Glomerular visceral epithelial cell (primary cell): Measurements from ENCODE around the gene STARD10.

Experiments
- DNase-seq: peaks from one replicate; pipeline ENCODE4 v3.0.0-alpha.2; 2016; ENCODE audit errors: extremely low spot score

STARD10 gene

DNA sequence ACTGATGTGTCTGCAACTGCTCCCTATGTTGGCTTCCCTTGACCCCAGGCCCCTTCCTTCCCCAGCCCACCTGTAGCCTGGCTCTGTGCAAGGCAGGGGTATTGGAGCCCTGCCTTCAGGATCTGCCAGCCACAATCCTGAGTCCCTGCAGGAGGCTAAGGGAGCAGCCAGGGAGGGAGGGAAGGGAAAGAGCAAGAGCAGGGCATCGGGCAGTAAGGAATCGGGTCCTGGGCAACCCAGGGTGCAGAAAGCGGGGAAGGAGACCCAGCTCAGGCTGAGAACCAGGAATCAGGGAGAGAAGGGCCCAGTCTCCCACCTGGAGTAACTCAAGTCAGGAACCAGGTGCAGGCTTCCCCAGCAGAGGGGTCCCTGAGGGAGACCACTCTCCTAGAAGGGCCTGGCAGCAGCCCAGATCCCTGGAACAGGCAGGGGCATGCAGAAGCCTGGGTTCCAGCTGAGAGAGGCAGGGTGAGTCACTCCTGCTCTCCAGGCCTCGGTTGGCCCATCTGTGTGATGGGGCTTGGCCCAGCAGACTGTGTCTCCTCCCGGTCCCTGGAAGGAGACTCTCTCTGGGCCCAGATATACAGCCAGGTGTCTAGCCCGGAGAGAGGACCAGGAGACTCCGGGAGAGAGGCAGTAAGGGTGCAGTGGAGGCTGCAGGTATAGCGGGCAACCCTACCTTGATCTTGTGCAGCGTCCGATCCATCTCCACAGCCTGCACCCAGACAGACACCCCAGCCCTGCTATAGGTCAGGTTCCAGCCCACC, 13.4 kb downstream of the STARD10 start:
- DNase-seq = no peak

GRCh38 chr11:72779495-72780128, 14.2 kb downstream of the STARD10 start:
- DNase-seq = no peak

DNA sequence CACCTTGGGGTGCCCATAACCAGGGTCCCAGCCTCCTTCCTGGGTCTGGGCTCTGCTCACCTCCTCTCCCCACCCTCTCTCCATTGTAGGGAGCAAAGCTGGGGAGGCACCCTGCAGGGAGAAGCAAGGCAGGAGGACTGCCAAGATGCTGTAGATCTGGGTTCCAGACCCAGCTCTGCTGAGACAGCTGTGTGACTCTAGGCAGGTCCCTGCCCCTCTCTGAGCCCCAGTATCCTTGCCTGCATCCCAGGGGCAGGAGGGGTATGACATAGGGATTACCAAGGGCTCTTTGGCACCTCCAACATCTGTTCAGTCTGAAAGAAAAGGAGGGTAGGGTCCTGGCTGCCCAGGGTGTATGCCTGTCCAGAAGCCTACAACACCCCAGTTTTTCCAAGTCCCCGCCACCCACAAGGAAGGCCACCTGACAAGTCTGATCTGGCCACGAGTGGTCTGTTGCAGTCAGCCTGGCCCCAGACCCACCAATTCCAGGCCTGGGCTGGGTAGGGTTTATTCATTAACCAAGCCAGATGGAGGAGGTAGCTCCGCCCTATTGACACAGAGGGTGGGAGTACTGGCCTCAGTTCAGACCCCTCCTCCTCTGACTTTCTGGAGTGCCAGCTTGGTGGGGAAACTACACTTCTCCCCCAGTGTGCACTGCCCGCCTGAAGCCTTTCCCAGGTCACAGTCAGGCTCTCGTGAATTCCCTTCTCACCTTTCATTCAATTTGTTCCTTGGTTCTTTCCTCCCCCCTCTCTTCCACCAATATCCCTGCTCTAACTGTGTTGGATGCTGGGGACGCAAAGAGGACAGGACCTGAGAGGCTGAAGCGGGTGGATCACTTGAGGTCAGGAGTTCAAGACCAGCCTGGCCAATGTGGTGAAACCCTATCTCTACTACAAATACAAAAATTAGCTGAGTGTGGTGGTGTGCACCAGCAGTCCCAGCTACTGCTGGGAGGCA, 15.0 kb downstream of the STARD10 start:
- DNase-seq = no peak

GRCh38 chr11:72777755-72778278, 16.0 kb downstream of the STARD10 start:
- no peak for DNase-seq

DNA sequence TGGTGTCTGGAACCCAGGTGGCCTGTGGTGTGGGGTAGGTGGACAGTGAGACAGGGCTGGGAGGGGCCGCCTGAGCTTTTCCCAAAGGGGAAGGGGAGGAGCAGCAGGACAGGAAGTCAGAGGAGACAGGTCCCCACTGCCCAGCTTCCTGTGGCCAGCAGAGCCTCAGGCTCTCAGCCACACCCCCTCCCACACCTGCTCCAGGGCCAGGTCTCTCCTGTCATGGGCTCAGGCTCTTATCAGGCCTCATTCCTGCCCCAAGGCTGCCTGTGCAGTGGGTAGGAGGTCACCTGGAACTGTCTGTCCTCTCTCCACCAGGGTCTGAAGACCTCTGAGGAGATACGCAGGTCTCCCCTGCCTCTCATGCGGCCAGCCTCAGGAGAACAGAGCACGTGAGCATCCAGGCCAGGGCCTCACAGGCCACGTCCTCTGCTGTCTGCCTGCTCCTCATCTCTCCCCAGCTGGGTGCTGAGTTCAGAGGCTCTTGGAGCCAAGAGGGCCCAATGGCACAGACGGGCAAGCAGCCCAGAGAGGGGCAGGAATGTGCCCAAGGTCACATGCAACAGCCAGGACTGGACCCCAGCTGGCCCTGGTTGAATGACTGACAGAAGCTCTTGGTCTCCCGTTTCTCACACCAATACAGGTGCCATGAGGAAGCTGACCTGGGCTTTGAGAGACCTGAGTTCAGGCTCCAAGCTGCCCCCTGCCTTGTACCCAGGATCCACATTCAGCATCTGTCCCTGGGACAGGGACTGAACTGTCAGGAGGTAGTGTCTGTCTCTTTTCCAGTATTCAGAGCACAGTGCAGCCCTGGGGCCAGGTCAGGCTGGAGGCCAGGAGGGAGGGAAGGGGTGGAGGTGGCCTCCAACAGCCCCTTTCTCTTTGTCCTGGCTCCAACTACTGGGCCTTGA, 16.7 kb downstream of the STARD10 start:
- DNase-seq = no peak

- DNase-seq = no peak
Observed at GRCh38 chr11:72776117-72776843, 17.6 kb downstream of the STARD10 start.

DNA sequence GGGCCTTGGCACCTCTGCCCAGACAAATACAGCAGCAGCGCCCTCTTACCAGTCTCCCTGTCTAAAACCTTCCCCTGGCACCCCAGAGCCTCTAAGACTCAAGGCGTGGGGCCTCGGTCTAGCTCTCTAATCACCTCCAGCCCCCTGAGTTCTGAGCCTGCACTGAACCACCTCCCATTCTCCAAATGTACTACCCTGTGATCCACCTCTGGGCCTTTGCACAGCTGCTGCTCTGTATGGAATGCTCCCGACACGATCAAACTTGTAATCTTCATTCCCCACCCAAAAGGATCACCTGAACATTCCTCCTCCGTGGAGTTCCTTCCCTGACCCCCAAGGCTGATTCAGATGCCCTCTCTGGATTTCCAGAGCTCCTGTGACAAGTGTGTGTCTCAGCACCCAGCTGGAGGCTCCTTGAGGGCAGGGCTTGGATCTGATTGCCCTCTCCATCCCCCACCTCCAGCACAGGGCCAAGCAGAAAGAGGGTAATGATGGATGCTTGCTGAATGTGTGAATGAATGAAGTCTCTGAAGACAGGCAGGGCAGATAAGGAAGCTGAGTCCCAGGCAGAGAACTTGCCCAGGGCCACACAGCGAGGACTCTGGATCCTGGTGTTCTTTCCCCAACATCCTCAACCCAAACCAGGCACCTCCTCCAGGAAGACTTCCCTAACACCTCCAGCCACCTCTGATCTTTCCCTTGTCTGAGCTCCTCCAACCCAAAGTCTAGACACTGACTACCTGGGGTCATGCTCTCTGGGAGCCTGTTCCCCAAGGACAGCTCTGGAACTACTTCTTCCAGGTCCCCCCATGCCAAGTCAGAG, 18.3 kb downstream of the STARD10 start:
- no peak for DNase-seq

DNA sequence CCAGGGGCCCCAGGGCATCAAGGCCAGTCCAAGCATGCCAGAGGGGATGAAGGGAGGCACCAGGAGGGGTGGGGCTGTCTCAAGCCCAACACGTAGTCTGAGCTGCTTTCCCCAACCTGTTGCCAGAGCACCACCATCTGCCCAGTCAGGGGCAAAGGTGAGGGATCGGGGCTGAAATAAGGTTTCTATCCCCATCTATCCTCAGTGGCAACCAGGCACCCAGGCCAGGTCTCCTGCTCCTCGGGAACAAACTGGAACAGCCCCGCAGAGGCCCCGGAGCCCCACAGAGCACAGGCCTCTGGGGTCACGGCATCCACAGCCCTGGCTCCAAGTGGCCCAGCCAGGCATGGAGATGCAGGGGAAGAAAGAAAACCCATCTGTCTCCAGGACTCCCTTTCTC, 19.3 kb downstream of the STARD10 start:
- no peak for DNase-seq

GRCh38 chr11:72773696-72774095, 20.2 kb downstream of the STARD10 start:
- DNase-seq = no peak

DNA sequence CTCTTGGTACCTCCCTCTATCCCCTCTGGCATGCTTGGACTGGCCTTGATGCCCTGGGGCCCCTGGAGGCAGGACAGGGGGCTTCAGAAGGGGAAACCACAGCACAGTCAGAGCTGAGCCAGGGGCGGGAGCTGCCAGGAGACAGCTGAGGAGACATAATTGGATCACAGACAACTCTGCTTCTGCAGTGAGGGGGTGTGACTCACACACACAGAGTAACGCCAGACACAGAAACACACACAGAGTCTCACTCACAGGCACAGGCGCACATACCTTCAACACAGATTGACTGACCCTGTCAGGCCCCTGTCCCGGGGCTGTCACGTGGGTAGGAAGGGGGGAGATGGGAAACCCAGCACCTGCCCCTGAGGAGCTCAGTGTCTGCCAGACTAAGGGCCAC, 20.6 kb downstream of the STARD10 start:
- peak; percentile 76 for DNase-seq

- no peak for DNase-seq
Observed at GRCh38 chr11:72772059-72772458, 21.8 kb downstream of the STARD10 start.

DNA sequence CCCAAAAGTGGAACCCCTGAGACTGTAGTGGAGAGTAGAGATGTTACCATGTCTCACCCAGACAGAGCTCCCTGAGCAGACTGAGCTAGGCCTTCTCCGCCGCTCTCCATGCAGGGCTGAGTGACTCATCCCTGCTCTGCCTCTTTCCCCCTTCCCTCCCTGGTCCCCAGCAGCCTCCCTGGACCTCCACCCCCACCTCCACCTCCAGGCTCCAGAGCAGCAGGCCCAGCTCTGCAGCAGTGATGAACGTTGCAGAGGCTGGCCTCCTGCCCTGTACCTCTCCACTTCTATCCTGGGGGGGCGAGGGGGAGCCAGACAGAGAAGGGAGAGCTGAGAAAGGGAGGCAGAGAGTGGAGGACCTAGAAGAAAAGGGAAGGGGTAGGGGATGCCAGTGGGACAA, 22.3 kb downstream of the STARD10 start:
- DNase-seq = peak; percentile 70

DNA sequence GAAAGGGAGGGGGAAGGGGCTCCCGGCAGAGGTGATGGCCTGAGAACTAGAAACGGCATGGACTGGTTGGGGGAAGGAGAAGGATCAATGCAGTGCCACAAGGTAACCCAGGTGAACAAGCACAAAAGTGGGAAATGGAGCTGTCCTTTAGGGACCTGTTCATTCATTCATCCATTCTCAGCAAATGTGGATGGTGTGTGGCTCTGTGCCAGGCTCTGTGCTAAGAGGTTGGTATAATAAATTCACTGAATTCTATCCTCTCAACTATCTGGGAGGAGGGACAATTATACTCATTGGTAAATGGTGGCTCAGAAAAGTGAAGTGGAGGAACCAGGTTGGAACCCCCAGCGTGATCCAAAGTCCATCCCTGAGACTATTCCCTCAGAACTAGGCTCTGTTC, 23.0 kb downstream of the STARD10 start:
- DNase-seq = no peak

GRCh38 chr11:72769680-72770079, 24.2 kb downstream of the STARD10 start:
- no peak for DNase-seq

DNA sequence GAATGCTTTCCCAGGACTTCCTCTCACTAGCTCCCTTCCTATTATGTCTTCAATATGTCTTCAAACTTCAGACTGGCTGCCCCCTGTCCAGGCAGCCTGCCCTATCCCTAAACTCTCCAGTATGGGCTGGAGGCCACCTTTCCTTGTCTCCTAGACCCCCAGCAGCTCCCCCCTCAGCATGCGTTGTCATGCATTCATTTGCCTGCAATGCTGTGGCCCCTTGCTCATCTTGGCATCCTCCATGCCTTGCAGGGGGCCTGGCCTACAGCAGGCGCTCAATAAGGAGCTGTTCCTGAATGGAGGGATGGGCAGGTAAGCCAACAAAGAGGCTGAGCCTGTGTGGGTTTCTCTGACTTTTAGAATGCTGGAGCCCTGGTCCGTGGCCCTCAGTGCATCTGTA, 25.3 kb downstream of the STARD10 start:
- DNase-seq = no peak

GRCh38 chr11:72767203-72768062, 26.4 kb downstream of the STARD10 start:
- no peak for DNase-seq

DNA sequence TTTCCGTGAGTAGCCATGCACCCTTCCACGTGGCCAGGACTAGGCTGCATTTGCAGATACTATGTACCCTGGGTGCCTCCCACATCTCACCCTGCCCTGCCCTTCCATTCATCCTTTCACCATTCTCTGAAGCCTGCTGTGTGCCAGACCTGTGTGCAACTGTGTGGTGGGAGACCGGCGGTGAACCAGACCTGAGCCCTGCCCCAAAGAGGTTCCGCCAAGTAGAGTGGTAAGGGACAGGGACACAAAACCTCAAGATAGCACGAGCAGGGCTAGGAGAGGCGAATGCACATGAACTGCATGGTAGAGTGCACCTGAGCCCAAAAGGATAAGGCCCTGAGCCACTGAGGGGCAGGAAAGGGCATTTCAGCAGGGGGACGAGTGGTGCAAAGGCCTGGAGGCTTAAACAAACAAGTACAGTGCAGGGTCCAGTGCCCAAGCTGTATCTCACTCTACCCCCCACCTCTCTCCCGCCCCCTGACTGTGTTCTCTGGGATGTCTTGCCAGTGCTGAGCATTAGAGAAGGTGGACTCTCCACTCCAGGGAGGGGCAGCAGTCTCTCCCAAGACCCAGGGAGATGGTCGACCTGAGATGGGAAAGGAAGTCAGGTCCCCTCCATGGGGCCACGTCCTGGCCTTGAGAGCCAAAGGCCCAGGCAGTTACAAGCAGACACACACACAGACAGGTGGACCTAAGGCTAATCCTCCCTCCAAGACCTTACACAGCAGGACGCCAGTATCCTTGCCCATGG, 27.5 kb downstream of the STARD10 start:
- DNase-seq = no peak

DNA sequence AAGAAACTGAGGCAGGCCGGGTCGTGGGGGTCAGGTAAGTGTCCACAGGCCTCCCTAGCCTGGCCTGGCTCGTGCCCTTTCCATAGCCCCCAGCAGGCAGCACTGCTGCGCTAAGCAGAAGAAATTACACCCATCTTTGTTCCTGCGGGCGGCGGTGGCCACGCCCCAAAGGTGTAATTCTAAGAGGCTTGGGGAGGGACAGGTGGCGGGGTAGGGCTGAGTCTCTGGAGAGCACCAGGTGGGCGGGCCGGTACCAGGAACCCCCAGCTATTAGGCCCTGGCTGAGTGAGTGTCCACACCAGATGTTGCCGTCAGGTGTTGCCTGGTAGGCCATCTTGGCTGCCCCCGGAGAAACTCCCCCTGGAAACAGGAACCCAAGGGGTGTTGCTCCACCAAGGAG, 29.3 kb downstream of the STARD10 start:
- DNase-seq = no peak
